Measurements from ENCODE around the gene PCED1A.
A peak's percentile ranks its signal among the peaks of the same experiment; 100 is the strongest.

Gene PCED1A

GRCh38 chr20:2800521-2801285 lies 39.8 kb downstream of the PCED1A start, which contains the start of gene CPXM1:
Gene CPXM1, minus strand, starts transcription at chr20:2800627. Its CDS starts 55 bp downstream, at chr20:2800572.
- peak; percentile 21 for DNase-seq

- DNase-seq = no peak
Observed at GRCh38 chr20:2799688-2800520, 40.6 kb downstream of the PCED1A start.

GRCh38 chr20:2799271-2799670 lies 41.2 kb downstream of the PCED1A start:
- no peak for DNase-seq

GRCh38 chr20:2798814-2799213 lies 41.6 kb downstream of the PCED1A start:
- no peak for DNase-seq

- DNase-seq = no peak
Observed at GRCh38 chr20:2798095-2798805, 42.2 kb downstream of the PCED1A start.

GRCh38 chr20:2797136-2797983 lies 43.1 kb downstream of the PCED1A start:
- DNase-seq = no peak

- no peak for DNase-seq
Observed at GRCh38 chr20:2796011-2796660, 44.3 kb downstream of the PCED1A start.

GRCh38 chr20:2795451-2795850 lies 45.0 kb downstream of the PCED1A start:
- DNase-seq = no peak

GRCh38 chr20:2794866-2795447 lies 45.5 kb downstream of the PCED1A start:
- DNase-seq = no peak

- no peak for DNase-seq
Observed at GRCh38 chr20:2794202-2794748, 46.2 kb downstream of the PCED1A start.

- no peak for DNase-seq
Observed at GRCh38 chr20:2793471-2793870, 47.0 kb downstream of the PCED1A start.
